Endometrial microvascular endothelial cells (primary cell): ENCODE measurements around the gene CACNA1S. TPM values are rescaled to one million over a fixed set of nuclear protein-coding genes. Genes with fewer than 3 reads are reported as not detected.

Source experiments
- in situ Hi-C: cut with HindIII; loops from 2 replicates; pipeline ENCODE4 v1.10.0; 2017; ENCODE audit warnings: low sequenced_read_pairs, low pct_unique_long_range_greater_than_20kb; ENCODE audit errors: inconsistent ontology term
- total RNA-seq: library from RNA; depleted of rRNA; stranded (reverse); fragments of >200 nt; gene quantifications from one replicate; pipeline ENCODE4 v1.2.3, GENCODE V29; 2015; ENCODE audit errors: inconsistent ontology term

The CACNA1S gene
- total RNA-seq, 1 donor from 2014 or later: not detected

DNA sequence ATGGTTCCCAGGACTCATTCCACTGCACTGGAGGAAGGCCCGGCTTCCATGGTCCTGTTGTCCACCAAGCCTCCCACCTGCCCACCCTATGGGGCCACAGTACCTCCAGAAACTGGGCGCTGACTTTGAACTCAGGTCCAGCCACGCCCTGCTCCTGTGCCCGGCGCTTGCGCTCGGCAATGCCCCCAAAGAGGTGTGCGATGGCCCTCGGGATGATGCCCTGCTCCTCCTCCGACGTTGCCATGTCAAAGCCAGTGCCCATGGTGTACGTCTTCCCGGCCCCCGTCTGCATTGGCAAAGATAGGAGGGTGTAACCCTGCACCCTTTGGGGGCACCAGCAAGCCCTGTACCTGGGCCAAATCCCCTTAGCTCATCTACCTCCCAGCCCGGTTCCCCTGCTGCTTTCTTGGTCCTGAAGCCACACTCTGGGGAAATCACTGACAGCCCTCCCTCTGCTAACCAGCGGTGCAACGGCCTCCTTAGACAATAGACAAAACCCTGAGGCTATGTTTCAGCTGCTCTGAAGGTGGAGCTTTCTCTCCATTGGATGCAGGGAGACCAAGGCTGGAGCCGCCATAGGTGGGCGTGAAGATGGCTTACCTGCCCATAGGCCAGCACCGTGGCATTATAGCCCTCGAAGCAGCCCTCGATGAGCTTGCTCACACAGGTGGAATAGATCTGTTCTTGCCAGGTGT is 103.4 kb downstream of the CACNA1S start:
- in situ Hi-C loops: no loop called here

DNA sequence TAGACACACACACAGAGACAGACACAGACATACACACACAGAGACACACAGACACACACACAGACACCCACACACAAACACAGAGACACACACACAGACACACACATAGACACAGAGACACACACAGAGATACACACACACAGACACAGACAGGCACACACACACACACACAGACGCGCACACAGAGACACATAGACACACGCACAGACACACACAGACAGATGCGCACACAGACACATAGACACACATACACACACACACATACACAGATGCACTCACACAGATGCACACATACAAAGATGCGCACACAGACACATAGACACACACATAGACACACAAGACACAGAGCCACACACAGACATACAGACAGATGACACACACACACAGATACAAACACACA is 104.7 kb downstream of the CACNA1S start:
- in situ Hi-C loops: no loop called here

DNA sequence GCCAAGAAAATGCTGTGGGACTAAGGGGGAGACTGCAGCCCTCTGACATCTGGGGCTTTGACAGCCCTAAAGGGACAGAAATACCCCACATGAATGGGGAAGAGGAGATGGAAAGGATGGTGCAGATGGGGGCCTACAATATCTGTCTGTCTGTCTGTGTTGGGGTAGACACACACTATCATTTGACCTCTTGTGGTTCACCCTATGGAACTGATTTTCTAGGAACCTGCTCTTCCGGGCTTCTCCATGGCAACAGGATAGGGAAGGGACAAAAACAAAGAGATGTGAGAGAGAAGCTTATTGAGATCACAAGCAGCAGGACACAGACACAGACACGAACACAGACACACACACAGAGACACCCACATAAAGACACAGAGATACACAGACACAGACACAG is 105.8 kb downstream of the CACNA1S start:
- in situ Hi-C loops: no loop called here

DNA sequence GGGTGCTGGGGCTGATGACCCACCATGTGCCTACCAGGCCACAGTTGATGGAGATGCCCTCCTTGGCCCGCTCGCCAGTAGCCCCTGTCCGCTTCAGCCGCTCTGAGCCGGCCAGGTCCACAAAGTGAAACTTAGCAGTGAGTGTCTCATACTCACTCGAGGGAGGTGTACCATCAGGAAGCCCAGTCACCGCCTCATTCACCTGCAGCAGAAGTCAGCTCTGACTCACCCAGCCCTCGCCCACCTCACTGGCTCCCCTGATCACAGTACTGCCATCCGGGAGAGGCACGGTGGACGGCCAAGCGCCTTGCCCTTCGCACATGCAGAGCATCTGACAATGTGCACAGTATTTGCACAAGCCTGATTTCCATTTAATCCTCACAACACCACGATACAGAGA is 107.5 kb downstream of the CACNA1S start:
- in situ Hi-C loops: no loop called here

DNA sequence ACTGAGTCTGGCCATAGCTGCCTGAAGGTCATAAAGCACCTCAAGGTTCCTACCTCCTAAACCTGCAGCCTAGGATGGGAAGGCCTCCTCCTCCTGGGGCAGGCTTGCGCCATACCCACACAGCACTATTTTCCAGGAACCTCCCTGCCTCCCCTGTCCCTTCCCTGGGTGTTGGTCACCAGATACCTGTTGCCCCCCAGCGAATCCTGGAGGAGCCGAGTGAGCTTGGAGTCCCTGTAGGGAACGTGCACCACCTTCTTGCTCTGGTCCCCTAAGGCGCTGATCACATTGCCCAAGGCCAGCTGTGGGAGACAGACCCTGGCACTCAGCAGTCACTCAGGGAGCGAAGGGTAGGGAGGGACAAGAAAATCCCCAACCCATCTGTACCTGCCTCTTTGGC is 108.1 kb downstream of the CACNA1S start:
- in situ Hi-C loops: no loop called here

DNA sequence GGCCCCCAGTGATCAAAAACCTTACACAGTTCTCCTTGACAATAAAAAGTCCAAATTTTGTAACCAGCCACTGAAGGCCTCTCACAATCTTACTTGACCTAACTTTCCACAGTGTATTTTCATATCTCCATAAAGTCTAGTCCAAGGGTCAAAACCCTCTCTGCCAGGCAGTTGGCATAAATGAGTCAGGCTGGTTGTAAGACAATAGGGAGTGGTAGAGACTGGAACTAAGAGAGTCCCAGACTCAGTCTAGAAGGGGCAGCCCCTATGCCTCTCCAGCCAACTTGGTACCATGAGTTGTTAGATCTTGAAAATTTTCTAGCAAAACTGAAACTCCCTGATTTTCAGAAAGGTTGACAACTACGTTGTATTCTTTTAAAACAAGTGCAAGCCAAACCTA is 109.7 kb downstream of the CACNA1S start:
- in situ Hi-C loops: no loop called here

DNA sequence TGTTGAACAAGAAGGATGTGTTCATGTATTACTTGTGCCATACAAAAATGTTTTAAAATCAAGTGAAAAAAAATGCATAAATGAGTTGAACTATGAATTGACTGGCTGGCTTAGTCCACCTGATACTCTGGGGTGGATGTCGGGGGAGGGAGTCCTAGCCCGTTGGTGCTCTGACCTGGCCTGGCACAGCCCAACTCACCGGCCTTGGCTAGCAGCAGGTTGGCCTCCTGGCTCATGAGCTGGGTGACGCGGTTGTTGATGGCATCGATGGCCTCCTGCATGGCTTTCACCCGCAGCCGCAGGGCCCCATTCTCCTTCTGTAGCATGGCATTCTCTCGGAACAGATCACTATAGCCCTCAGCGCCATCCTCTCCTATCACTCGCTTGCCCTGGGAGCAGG is 110.3 kb downstream of the CACNA1S start:
- in situ Hi-C loops: no loop called here

DNA sequence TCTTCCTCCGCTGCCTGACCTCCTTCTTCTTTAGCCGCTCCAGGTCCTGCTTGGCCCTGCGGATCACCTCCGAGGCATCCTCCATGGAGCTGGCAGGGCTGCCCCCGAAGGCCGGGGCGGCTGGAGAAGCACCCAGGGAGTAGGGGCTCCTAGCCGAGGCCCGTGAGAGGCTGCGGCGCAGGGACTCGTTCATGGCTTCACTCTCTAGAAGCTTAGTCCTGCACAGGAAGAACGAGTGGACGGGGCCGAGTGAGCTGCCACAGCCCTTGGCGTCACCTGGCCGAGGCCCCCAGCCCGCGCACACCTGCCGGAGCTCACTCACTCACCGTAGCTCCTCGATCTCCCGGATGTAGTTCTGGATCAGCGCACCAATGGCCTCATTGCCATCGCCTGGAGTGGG is 111.8 kb downstream of the CACNA1S start:
- in situ Hi-C loops: no loop called here

DNA sequence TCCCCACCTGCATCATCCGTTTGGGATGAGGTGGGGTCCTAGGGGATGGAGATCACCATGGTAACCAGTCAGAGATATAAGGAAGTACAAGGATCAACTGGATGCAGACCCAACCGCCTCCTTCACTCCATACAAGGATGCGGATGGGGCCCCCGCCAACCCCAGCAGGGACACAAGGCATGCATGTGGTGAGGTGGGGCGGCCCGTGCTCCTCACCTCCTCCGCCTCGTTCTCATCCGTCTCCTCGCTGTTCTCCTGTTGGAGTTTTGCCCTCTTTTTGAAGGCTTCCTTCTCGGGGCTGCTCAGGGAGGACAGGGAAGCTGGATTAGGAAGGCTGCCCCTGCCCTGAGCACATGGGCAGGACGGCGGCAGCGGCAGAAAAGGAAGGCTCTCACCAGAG is 112.6 kb downstream of the CACNA1S start:
- in situ Hi-C loops: no loop called here

DNA sequence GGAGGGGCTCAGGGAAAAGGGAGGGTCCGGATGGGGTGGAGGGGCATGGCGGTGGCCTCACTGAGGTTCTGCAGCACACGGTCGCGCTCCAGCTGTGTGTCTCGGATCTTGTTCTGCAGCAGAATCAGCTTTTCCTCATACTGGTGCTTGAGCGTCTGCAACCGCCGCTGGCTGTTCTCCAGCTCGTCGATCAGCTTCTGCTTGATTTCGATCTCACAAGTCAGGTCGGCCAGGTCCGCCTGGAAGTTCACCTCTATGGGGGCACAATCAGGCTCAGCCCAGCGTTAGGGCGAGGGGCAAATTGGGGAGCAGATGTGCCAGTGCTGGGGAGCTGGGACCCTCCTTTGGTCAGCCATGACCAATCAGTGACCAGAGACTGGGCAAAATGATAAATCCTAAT is 113.9 kb downstream of the CACNA1S start:
- in situ Hi-C loops: no loop called here

DNA sequence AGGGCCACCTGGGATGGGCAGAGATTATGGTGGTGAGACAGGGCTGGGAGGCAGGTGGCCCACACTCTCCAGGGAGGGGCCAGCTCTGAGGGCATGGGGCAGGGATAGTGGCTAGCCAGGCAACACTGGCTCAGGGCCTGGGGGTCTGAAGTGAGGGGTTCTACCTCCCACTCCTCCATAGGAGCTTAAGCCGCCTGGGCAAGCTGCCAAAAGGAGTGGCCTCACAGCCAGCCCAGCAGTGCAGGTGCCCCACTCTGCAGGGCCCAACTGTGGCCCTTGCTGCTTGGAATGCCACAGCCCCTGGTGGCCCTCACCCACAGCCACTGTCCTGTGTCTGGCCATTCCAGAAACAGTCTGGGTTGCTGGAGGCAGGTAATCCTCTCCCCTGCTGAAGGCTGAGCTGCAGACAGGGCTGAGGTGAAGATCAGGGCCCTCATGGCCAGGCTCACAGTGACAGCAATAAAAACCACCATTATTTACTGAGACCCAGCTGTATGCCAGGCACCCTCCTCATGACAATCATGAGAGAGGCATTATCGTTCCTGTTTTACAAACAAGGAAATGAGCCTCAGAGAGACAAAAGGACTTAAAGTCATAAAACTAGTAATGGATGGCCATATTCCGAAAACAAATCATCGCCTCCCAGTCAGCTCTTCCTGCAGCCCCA is 119.7 kb downstream of the CACNA1S start:
- in situ Hi-C loops: no loop called here

DNA sequence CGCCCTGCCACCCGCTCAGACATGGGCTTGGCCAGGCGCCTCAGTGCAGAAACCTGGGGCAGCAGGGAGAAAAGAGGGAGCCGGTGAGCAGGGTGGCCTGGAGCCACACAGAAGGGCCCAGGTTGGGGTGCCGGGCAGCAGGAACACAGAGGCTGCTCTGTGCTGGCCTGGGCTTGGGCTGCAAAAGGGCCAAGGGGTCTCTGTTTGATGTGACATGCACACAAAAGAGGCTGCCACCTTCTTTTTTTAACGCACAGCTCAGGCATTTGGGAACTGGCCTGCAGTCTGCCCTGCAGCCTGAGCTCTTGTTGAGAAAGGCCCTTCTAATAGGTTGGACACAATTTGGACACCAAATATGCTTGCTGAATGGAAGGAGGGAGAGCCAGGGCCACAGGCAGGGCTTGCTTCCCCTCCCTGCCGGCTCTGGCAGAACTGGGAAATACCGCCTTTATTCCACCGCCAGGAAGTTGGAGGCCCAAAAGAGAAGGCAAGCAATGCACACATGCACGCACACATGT is 121.1 kb downstream of the CACNA1S start:
- in situ Hi-C loops: no loop called here

DNA sequence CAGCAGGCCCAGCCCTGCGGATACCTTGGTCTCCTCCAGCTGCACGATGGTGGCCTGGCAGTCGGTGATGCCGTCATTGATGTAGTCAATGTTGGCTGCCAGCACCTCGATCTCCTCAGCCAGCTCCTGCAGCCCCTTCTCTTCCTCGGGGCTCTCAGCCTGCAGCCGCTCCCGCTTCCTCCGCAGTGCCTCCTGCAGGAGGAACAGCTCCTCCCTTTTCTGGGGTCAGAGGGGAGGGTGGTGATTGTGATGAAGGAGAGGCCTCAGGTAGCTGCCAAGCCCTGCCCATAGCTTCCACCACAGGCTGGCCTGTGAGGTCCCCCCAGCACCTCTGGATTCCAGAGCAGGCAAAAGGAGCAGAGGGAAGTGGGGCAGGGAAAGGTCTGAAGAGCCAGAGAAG is 122.1 kb downstream of the CACNA1S start:
- in situ Hi-C loops: no loop called here

Other genes starting within 250 kb of the CACNA1S start
- gene GPR25, start 239.4 kb downstream of the CACNA1S start, total RNA-seq: not detected
- gene INAVA, start 217.5 kb downstream of the CACNA1S start, total RNA-seq: not detected
- 1.6 TPM for gene KIF21B, start 88.7 kb downstream of the CACNA1S start, total RNA-seq
- gene ASCL5, start 14.8 kb upstream of the CACNA1S start, total RNA-seq: not detected
- 50.4 TPM for gene TMEM9, start 42.0 kb upstream of the CACNA1S start, total RNA-seq
- not detected for gene IGFN1, start 78.4 kb upstream of the CACNA1S start, total RNA-seq
- gene PKP1, start 171.1 kb upstream of the CACNA1S start, total RNA-seq: not detected